ENCODE data around the gene PARD6A. TPM values are rescaled to one million over a fixed set of nuclear protein-coding genes. Genes with fewer than 3 reads are reported as not detected.
A peak's percentile ranks its signal among the peaks of the same experiment; 100 is the strongest.

The PARD6A gene
- polyA plus RNA-seq, 1 donor (not counting 4 experiments of a cell fraction or from before 2014, with no cell fraction given), result 0.20 TPM

GRCh38 chr16:67650023-67650422, 10.7 kb upstream of the PARD6A start:
- Histone ChIP-seq H2AFZ (ENCODE audit: control insufficient read depth, low read length) (no peak overlapping the region), H3K4me2 (ENCODE audit: control insufficient read depth, extremely low read depth, insufficient read depth, low read depth, low read length) (no peak overlapping the region), H3K9me1 (ENCODE audit: control insufficient read depth, extremely low read depth, insufficient read depth, low read length) (no peaks in the 10 kb centered on the region), H4K20me1 (ENCODE audit: control insufficient read depth, extremely low read depth, insufficient read depth, low read length) (peaks cover 2% of the 10 kb centered on the region), H3K79me2 (ENCODE audit: control insufficient read depth, insufficient read depth, low read length) (no peaks in the 10 kb centered on the region), H3K9me3 (ENCODE audit: control insufficient read depth, low read depth, low read length) (no peaks in the 10 kb centered on the region), H3K27me3 (ENCODE audit: control insufficient read depth, extremely low read depth, insufficient read depth, low read length) (peaks cover 94% of the 10 kb centered on the region), H3K27ac (ENCODE audit: control insufficient read depth, insufficient read depth, low read length) (no peak overlapping the region), H3K4me1 (ENCODE audit: control insufficient read depth, extremely low read depth, insufficient read depth, low read length) (no peaks in the 10 kb centered on the region), H3K4me3 (ENCODE audit: control insufficient read depth in 2 of 3, extremely low read depth in 1 of 3, insufficient read depth in 2 of 3, low read depth in 1 of 3, low read length in 3 of 3) (no peak overlapping the region), H3K36me3 (ENCODE audit: control insufficient read depth in 2 of 2, extremely low read depth in 1 of 2, insufficient read depth in 2 of 2, low read length in 2 of 2) (no peaks in the 10 kb centered on the region), H3K9ac (ENCODE audit: control insufficient read depth, extremely low read depth, insufficient read depth, low read length) (no peak overlapping the region)
- FAIRE-seq, result no peak
- TF ChIP-seq CTCF (optimal IDR thresholded peaks at IDR 0.05 in 1 of 3, IDR thresholded peaks at IDR 0.05 in 1 of 3, conservative IDR thresholded peaks at IDR 0.05 in 1 of 3; ENCODE audit: extremely low read depth in 1 of 3, insufficient read depth in 2 of 3, low read length in 3 of 3) (no peak), EZH2 (IDR thresholded peaks at IDR 0.05; ENCODE audit: low read length) (peak; percentile 40)
- dilution Hi-C loops (cut with MboI; ENCODE audit: extremely low pct_ligation_motif_present, low sequenced_read_pairs), result no loop called here
- DNase-seq (ENCODE audit: low read depth, low spot score), result no peak

- DNase-seq (ENCODE audit: low read depth, low spot score) (no peak), FAIRE-seq (no peak)
- Histone ChIP-seq H3K27me3 (ENCODE audit: control insufficient read depth, extremely low read depth, insufficient read depth, low read length) (peaks cover 89% of the 10 kb centered on the region), H3K9ac (ENCODE audit: control insufficient read depth, extremely low read depth, insufficient read depth, low read length) (no peak overlapping the region), H3K79me2 (ENCODE audit: control insufficient read depth, insufficient read depth, low read length) (no peaks in the 10 kb centered on the region), H3K4me3 (ENCODE audit: control insufficient read depth in 2 of 3, extremely low read depth in 1 of 3, insufficient read depth in 2 of 3, low read depth in 1 of 3, low read length in 3 of 3) (no peak overlapping the region), H3K36me3 (ENCODE audit: control insufficient read depth in 2 of 2, extremely low read depth in 1 of 2, insufficient read depth in 2 of 2, low read length in 2 of 2) (no peaks in the 10 kb centered on the region), H3K9me3 (ENCODE audit: control insufficient read depth, low read depth, low read length) (no peaks in the 10 kb centered on the region), H2AFZ (ENCODE audit: control insufficient read depth, low read length) (no peak overlapping the region), H3K9me1 (ENCODE audit: control insufficient read depth, extremely low read depth, insufficient read depth, low read length) (no peaks in the 10 kb centered on the region), H4K20me1 (ENCODE audit: control insufficient read depth, extremely low read depth, insufficient read depth, low read length) (peaks cover 2% of the 10 kb centered on the region), H3K4me1 (ENCODE audit: control insufficient read depth, extremely low read depth, insufficient read depth, low read length) (no peaks in the 10 kb centered on the region), H3K27ac (ENCODE audit: control insufficient read depth, insufficient read depth, low read length) (no peak overlapping the region), H3K4me2 (ENCODE audit: control insufficient read depth, extremely low read depth, insufficient read depth, low read depth, low read length) (no peak overlapping the region)
- dilution Hi-C loops (cut with MboI; ENCODE audit: extremely low pct_ligation_motif_present, low sequenced_read_pairs), result no loop called here
- TF ChIP-seq CTCF (optimal IDR thresholded peaks at IDR 0.05 in 1 of 3, IDR thresholded peaks at IDR 0.05 in 1 of 3, conservative IDR thresholded peaks at IDR 0.05 in 1 of 3; ENCODE audit: extremely low read depth in 1 of 3, insufficient read depth in 2 of 3, low read length in 3 of 3) (no peak), EZH2 (IDR thresholded peaks at IDR 0.05; ENCODE audit: low read length) (no peak)
Observed at GRCh38 chr16:67651039-67651438, 9.7 kb upstream of the PARD6A start.

Measured in keratinocyte (primary cell).